Stimulated activated CD4-positive, alpha-beta T cell treated with anti-CD3 and anti-CD28 coated beads, Interleukin-2, amount 100 ng/mL, for 24 hours (primary cell): ENCODE measurements around the gene TP53TG3B.
"Not testable (repeated sequence)": the region's sequence is repeated elsewhere in the genome, so short reads cannot be mapped to it uniquely, and the experiment has no call there.

ENCODE experiments used
- DNase-seq, 2 donors: peaks; one replicate each; pipeline ENCODE4 v3.0.0-alpha.2; 2020

Gene TP53TG3B

GRCh38 chr16:33360541-33360940 lies at the start of gene TP53TG3B:
TSS of gene TP53TG3B (plus strand) at chr16:33360841. CDS start at chr16:33360909, 68 bp downstream.
- not testable (repeated sequence) for DNase-seq

- peak in 1 of 2 donors; percentile 39 for DNase-seq
Observed at GRCh38 chr16:33336226-33337012, 24.2 kb upstream of the TP53TG3B start.

GRCh38 chr16:33337627-33338542 lies 22.8 kb upstream of the TP53TG3B start:
- DNase-seq, result peak in 1 of 2 donors; percentile 27

GRCh38 chr16:33338543-33338951 lies 22.1 kb upstream of the TP53TG3B start:
- DNase-seq, result peak in 1 of 2 donors; percentile 9

- peak in 1 of 2 donors; percentile 29 for DNase-seq
Observed at GRCh38 chr16:33339093-33340061, 21.3 kb upstream of the TP53TG3B start.
